Measurements from ENCODE around the gene RFC5. TPM values are rescaled to one million over a fixed set of nuclear protein-coding genes. Genes with fewer than 3 reads are reported as not detected.
"Not testable (repeated sequence)": the region's sequence is repeated elsewhere in the genome, so short reads cannot be mapped to it uniquely, and the experiment has no call there.

The RFC5 gene
- total RNA-seq, 1 donor from 2014 or later: 7.3 TPM

- no peak for DNase-seq
- intact Hi-C loops (cut with DNase I): no loop called here
- no peaks in the 10 kb centered on the region for H3K27me3 ChIP-seq (ENCODE audit: low read depth)
- H3K4me1 ChIP-seq: peaks cover 18% of the 10 kb centered on the region
- ATAC-seq: no peak
- no peak overlapping the region for H3K27ac ChIP-seq
- H3K9me3 ChIP-seq: no peaks in the 10 kb centered on the region
- H3K4me3 ChIP-seq: no peak overlapping the region
- H3K36me3 ChIP-seq: peaks cover 46% of the 10 kb centered on the region
- TF ChIP-seq CTCF (IDR thresholded peaks at IDR 0.05): no peak
Observed at GRCh38 chr12:118020036-118020435, 3.5 kb downstream of the RFC5 start.

GRCh38 chr12:118022097-118022727, 5.7 kb downstream of the RFC5 start:
- not testable (repeated sequence) for ATAC-seq, H3K27ac ChIP-seq
- peaks cover 68% of the 10 kb centered on the region for H3K36me3 ChIP-seq

GRCh38 chr12:118022728-118023109, 6.2 kb downstream of the RFC5 start:
- Histone ChIP-seq H3K4me1 (peaks cover 6% of the 10 kb centered on the region), H3K27ac (no peak overlapping the region), H3K9me3 (no peaks in the 10 kb centered on the region), H3K27me3 (ENCODE audit: low read depth) (no peaks in the 10 kb centered on the region), H3K4me3 (no peak overlapping the region), H3K36me3 (peaks cover 72% of the 10 kb centered on the region)
- TF ChIP-seq CTCF (IDR thresholded peaks at IDR 0.05): no peak
- DNase-seq (no peak), ATAC-seq (no peak)
- intact Hi-C loops (cut with DNase I): no loop called here

More at GRCh38 chr12:118022097-118022727, 5.7 kb downstream of the RFC5 start:
- H3K4me3 ChIP-seq; H3K9me3 ChIP-seq; intact Hi-C loops (cut with DNase I); DNase-seq; H3K27me3 ChIP-seq (ENCODE audit: low read depth): not testable (repeated sequence)
- peaks cover 11% of the 10 kb centered on the region for H3K4me1 ChIP-seq

GRCh38 chr12:118023301-118023860, 6.9 kb downstream of the RFC5 start:
- no peak overlapping the region for H3K27ac ChIP-seq
- ATAC-seq (no peak), DNase-seq (no peak)
- intact Hi-C loops (cut with DNase I): no loop called here
- peaks cover 79% of the 10 kb centered on the region for H3K36me3 ChIP-seq
- no peaks in the 10 kb centered on the region for H3K4me1 ChIP-seq
- no peak overlapping the region for H3K4me3 ChIP-seq
- H3K9me3 ChIP-seq: no peaks in the 10 kb centered on the region
- no peaks in the 10 kb centered on the region for H3K27me3 ChIP-seq (ENCODE audit: low read depth)
- no peak for TF ChIP-seq CTCF (IDR thresholded peaks at IDR 0.05)

- H3K27ac ChIP-seq: no peak overlapping the region
- no peak for TF ChIP-seq CTCF (IDR thresholded peaks at IDR 0.05)
- ATAC-seq: no peak
- H3K9me3 ChIP-seq: no peaks in the 10 kb centered on the region
- no peaks in the 10 kb centered on the region for H3K4me1 ChIP-seq
- H3K36me3 ChIP-seq: peaks cover 83% of the 10 kb centered on the region
- H3K4me3 ChIP-seq: no peak overlapping the region
- no peaks in the 10 kb centered on the region for H3K27me3 ChIP-seq (ENCODE audit: low read depth)
- DNase-seq: no peak
- intact Hi-C loops (cut with DNase I): no loop called here
Observed at GRCh38 chr12:118025168-118025567, 8.7 kb downstream of the RFC5 start.

- TF ChIP-seq CTCF (IDR thresholded peaks at IDR 0.05): no peak
- no peak for DNase-seq
- no peak overlapping the region for H3K27ac ChIP-seq
- no peak overlapping the region for H3K4me3 ChIP-seq
- ATAC-seq: no peak
- H3K9me3 ChIP-seq: no peaks in the 10 kb centered on the region
- intact Hi-C loops (cut with DNase I): no loop called here
- H3K27me3 ChIP-seq (ENCODE audit: low read depth): no peaks in the 10 kb centered on the region
- H3K36me3 ChIP-seq: peaks cover 94% of the 10 kb centered on the region
- H3K4me1 ChIP-seq: no peaks in the 10 kb centered on the region
Observed at GRCh38 chr12:118029166-118029565, 12.7 kb downstream of the RFC5 start.
